Measurements from ENCODE around the gene ZNF436. TPM values are rescaled to one million over a fixed set of nuclear protein-coding genes. Genes with fewer than 3 reads are reported as not detected.

The ZNF436 gene
- total and polyA plus RNA-seq, 2 of the 13 experiments (the other 11 are each of a cell fraction or from before 2014, with no cell fraction given), result 4.3 to 9.9 TPM

DNA sequence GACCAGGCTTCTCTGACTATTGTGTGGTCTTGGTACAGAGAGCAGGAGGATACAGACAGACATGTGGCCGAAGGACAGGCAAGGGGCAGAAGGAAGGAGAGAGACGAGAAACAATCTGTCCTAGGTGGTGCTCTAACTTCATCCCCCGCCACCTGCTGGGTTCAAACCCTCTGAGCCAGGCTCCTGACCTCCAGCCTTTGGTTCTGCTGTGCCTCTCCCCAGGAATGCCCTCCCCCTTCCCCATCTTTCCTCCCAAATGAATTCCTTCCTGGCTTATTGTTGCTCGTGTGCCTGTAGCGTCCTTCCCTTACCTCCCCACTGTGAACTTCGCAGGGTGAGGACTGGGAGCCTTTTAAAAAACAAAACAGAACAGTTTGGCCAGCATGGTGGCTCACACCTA is 49.5 kb upstream of the ZNF436 start:
- ChIA-PET POLR2A (interaction anchor here (1.3 kb wide), 1 partner anchor 75 kb away, joined by 7 read pairs; the partner anchor contains the start of gene HNRNPR), CTCF (ENCODE audit: low intra/inter-chr PET ratio, low total read pairs) (no interaction called here)
- Histone ChIP-seq H3K9ac (ENCODE audit: insufficient read depth, low read depth, low read length) (no peak overlapping the region), H3K4me1 (ENCODE audit: insufficient read depth, low read length) (peaks cover 63% of the 10 kb centered on the region), H3K4me2 (ENCODE audit: low read depth, low read length) (no peak overlapping the region), H2AFZ (ENCODE audit: low read length) (no peak overlapping the region), H3K79me2 (ENCODE audit: insufficient read depth, low read length) (peaks cover 44% of the 10 kb centered on the region), H3K36me3 (replicated peaks in 1 of 2; ENCODE audit: control insufficient read depth in 1 of 2, insufficient read depth in 2 of 2, low read length in 2 of 2) (peaks cover 13 to 35% of the 10 kb centered on the region in 2 experiments), H3K4me3 (replicated peaks in 1 of 3; ENCODE audit: insufficient read depth in 1 of 3, low read depth in 2 of 3, low read length in 3 of 3) (no peak overlapping the region), H4K20me1 (ENCODE audit: insufficient read depth, low read length) (no peaks in the 10 kb centered on the region), H3K9me3 (ENCODE audit: low read length) (no peaks in the 10 kb centered on the region), H3K27me3 (ENCODE audit: control insufficient read depth in 1 of 2, insufficient read depth in 2 of 2, low read length in 2 of 2) (no peaks in the 10 kb centered on the region), H3K27ac (ENCODE audit: extremely low read length, insufficient read depth, low read length) (peak overlapping the region; percentile 16)
- intact Hi-C loops (cut with micrococcal nuclease; ENCODE audit: unreplicated experiment) (no loop called here), in situ Hi-C loops (cut with HindIII; ENCODE audit: extremely low pct_ligation_motif_present, low pct_unique_long_range_greater_than_20kb) (no loop called here)
- no peak for ATAC-seq
- no peak for FAIRE-seq
- BruUV-seq (replicated peaks), result no TSS peak
- DNase-seq (ENCODE audit: low spot score), result no peak
- TF ChIP-seq CTCF (CRISPR knock-in tag; IDR thresholded peaks at IDR 0.05) (0 out of 2 replicates have a peak, but pooled peaks have one; percentile 16), ZNF792 (CRISPR knock-in tag; IDR thresholded peaks at IDR 0.05) (no peak)
- 96% methylated on average over 6 of the region's 6 CpGs for WGBS (ENCODE audit: low lambda C conversion rate)

GRCh38 chr1:23417570-23417969 is 47.9 kb upstream of the ZNF436 start:
- 0 out of 2 replicates have a peak overlapping the region, but pooled peaks have one; percentile 42 for H3K9ac ChIP-seq (ENCODE audit: insufficient read depth, low read depth, low read length)
- H3K36me3 ChIP-seq (replicated peaks in 1 of 2; ENCODE audit: control insufficient read depth in 1 of 2, insufficient read depth in 2 of 2, low read length in 2 of 2), result peaks cover 13 to 35% of the 10 kb centered on the region in 2 experiments
- H2AFZ ChIP-seq (ENCODE audit: low read length), result no peak overlapping the region
- no peak overlapping the region for H3K4me3 ChIP-seq (replicated peaks in 1 of 3; ENCODE audit: insufficient read depth in 1 of 3, low read depth in 2 of 3, low read length in 3 of 3)
- no peaks in the 10 kb centered on the region for H3K9me3 ChIP-seq (ENCODE audit: low read length)
- in situ Hi-C loops (cut with HindIII; ENCODE audit: extremely low pct_ligation_motif_present, low pct_unique_long_range_greater_than_20kb) (no loop called here), intact Hi-C loops (cut with micrococcal nuclease; ENCODE audit: unreplicated experiment) (no loop called here)
- CTCF ChIA-PET (ENCODE audit: low intra/inter-chr PET ratio, low total read pairs), result no interaction called here
- H3K4me1 ChIP-seq (ENCODE audit: insufficient read depth, low read length), result peaks cover 53% of the 10 kb centered on the region
- POLR2A ChIA-PET, result interaction anchor here (1.3 kb wide), 1 partner anchor 73 kb away, joined by 7 read pairs; the partner anchor contains the start of gene HNRNPR
- peak overlapping the region; percentile 23 for H3K27ac ChIP-seq (ENCODE audit: extremely low read length, insufficient read depth, low read length)
- no TSS peak for BruUV-seq (replicated peaks)
- H3K27me3 ChIP-seq (ENCODE audit: control insufficient read depth in 1 of 2, insufficient read depth in 2 of 2, low read length in 2 of 2), result no peaks in the 10 kb centered on the region
- DNase-seq (ENCODE audit: low spot score), result peak; percentile 56
- ATAC-seq, result peak; percentile 56
- peak; percentile 59 for FAIRE-seq
- H3K79me2 ChIP-seq (ENCODE audit: insufficient read depth, low read length), result peaks cover 33% of the 10 kb centered on the region
- H3K4me2 ChIP-seq (ENCODE audit: low read depth, low read length), result no peak overlapping the region
- 55% methylated on average over 2 of the region's 3 CpGs for WGBS (ENCODE audit: low lambda C conversion rate)
- H4K20me1 ChIP-seq (ENCODE audit: insufficient read depth, low read length), result no peaks in the 10 kb centered on the region
- TF ChIP-seq KDM4B (CRISPR knock-in tag; IDR thresholded peaks at IDR 0.05) (no peak), KLF9 (CRISPR knock-in tag; IDR thresholded peaks at IDR 0.05; ENCODE audit: low read depth) (no peak), ZSCAN21 (CRISPR knock-in tag; IDR thresholded peaks at IDR 0.05; ENCODE audit: borderline replicate concordance) (no peak), ETV6 (CRISPR knock-in tag; conservative IDR thresholded peaks at IDR 0.05) (no peak), ZNF577 (CRISPR knock-in tag; IDR thresholded peaks at IDR 0.05; ENCODE audit: borderline replicate concordance, low read depth) (no peak), SOX6 (IDR thresholded peaks at IDR 0.05) (no peak), SOX6 (CRISPR knock-in tag; IDR thresholded peaks at IDR 0.05) (peak; percentile 15; the same call in 1 of the 2 replicates)
- TF ChIP-seq, protein P1, sequence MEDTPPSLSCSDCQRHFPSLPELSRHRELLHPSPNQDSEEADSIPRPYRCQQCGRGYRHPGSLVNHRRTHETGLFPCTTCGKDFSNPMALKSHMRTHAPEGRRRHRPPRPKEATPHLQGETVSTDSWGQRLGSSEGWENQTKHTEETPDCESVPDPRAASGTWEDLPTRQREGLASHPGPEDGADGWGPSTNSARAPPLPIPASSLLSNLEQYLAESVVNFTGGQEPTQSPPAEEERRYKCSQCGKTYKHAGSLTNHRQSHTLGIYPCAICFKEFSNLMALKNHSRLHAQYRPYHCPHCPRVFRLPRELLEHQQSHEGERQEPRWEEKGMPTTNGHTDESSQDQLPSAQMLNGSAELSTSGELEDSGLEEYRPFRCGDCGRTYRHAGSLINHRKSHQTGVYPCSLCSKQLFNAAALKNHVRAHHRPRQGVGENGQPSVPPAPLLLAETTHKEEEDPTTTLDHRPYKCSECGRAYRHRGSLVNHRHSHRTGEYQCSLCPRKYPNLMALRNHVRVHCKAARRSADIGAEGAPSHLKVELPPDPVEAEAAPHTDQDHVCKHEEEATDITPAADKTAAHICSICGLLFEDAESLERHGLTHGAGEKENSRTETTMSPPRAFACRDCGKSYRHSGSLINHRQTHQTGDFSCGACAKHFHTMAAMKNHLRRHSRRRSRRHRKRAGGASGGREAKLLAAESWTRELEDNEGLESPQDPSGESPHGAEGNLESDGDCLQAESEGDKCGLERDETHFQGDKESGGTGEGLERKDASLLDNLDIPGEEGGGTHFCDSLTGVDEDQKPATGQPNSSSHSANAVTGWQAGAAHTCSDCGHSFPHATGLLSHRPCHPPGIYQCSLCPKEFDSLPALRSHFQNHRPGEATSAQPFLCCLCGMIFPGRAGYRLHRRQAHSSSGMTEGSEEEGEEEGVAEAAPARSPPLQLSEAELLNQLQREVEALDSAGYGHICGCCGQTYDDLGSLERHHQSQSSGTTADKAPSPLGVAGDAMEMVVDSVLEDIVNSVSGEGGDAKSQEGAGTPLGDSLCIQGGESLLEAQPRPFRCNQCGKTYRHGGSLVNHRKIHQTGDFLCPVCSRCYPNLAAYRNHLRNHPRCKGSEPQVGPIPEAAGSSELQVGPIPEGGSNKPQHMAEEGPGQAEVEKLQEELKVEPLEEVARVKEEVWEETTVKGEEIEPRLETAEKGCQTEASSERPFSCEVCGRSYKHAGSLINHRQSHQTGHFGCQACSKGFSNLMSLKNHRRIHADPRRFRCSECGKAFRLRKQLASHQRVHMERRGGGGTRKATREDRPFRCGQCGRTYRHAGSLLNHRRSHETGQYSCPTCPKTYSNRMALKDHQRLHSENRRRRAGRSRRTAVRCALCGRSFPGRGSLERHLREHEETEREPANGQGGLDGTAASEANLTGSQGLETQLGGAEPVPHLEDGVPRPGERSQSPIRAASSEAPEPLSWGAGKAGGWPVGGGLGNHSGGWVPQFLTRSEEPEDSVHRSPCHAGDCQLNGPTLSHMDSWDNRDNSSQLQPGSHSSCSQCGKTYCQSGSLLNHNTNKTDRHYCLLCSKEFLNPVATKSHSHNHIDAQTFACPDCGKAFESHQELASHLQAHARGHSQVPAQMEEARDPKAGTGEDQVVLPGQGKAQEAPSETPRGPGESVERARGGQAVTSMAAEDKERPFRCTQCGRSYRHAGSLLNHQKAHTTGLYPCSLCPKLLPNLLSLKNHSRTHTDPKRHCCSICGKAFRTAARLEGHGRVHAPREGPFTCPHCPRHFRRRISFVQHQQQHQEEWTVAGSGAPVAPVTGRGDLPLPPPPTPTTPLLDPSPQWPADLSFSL (CRISPR knock-in tag; IDR thresholded peaks at IDR 0.05), result peak; percentile 89

Data from HepG2 (cell line).